DMS53 treated with DMSO at 0.1 percent for 48 hours (cell line): ENCODE results near the gene MR1.

ENCODE experiments used
- DNase-seq: peaks from one replicate; lab custom pipeline; 2025; ENCODE audit not compliant: unreplicated experiment; lab: John Stamatoyannopoulos, UW

Gene MR1

GRCh38 chr1:181090641-181091126 is 56.9 kb downstream of the MR1 start:
- DNase-seq: no peak

- DNase-seq: no peak
These were observed 57.7 kb downstream of the MR1 start for GRCh38 chr1:181091309-181092040.

- DNase-seq: no peak
These were observed 58.3 kb downstream of the MR1 start for GRCh38 chr1:181092056-181092455.

GRCh38 chr1:181092883-181093458 is 59.2 kb downstream of the MR1 start:
- no peak for DNase-seq

GRCh38 chr1:181094416-181095212 is 60.8 kb downstream of the MR1 start:
- DNase-seq: no peak

GRCh38 chr1:181095260-181095659 is 61.5 kb downstream of the MR1 start:
- no peak for DNase-seq

GRCh38 chr1:181095763-181096184 is 62.0 kb downstream of the MR1 start:
- no peak for DNase-seq

GRCh38 chr1:181097242-181097641 is 63.5 kb downstream of the MR1 start:
- DNase-seq: no peak

- no peak for DNase-seq
These were observed 65.6 kb downstream of the MR1 start for GRCh38 chr1:181099152-181100014.

GRCh38 chr1:181100015-181100905 is 66.5 kb downstream of the MR1 start:
- DNase-seq: no peak

GRCh38 chr1:181100934-181101333 is 67.2 kb downstream of the MR1 start:
- DNase-seq: no peak

- DNase-seq: peak; percentile 4
These were observed 67.9 kb downstream of the MR1 start for GRCh38 chr1:181101581-181102226.

- no peak for DNase-seq
These were observed 69.1 kb downstream of the MR1 start for GRCh38 chr1:181102841-181103240.

- DNase-seq: no peak
These were observed 69.6 kb downstream of the MR1 start for GRCh38 chr1:181103399-181103798.

- no peak for DNase-seq
These were observed 70.4 kb downstream of the MR1 start for GRCh38 chr1:181104042-181104789.

GRCh38 chr1:181104790-181105133 is 71.0 kb downstream of the MR1 start:
- DNase-seq: peak; percentile 3

- DNase-seq: peak; percentile 91
These were observed 71.6 kb downstream of the MR1 start for GRCh38 chr1:181105134-181106021.

- DNase-seq: no peak
These were observed 72.2 kb downstream of the MR1 start for GRCh38 chr1:181106022-181106312.
